Endothelial cell (in vitro differentiated cells): ENCODE data around the gene TMPRSS3. TPM values are rescaled to one million over a fixed set of nuclear protein-coding genes. Genes with fewer than 3 reads are reported as not detected.

Experiments
- DNase-seq: peaks from one replicate; pipeline ENCODE4 v3.0.0; 2021; ENCODE audit warnings: low spot score
- H3K27ac Mint-ChIP-seq: one replicate; pipeline ENCODE4 v1.8.0; 2021; ENCODE audit warnings: mixed read lengths, inconsistent platforms; ENCODE audit not compliant: unreplicated experiment
- H3K27me3 Mint-ChIP-seq: one replicate; pipeline ENCODE4 v1.8.0; 2021; ENCODE audit warnings: mild to moderate bottlenecking, moderate library complexity, mixed read lengths, inconsistent platforms; ENCODE audit not compliant: unreplicated experiment
- H3K36me3 Mint-ChIP-seq: one replicate; pipeline ENCODE4 v1.8.0; 2021; ENCODE audit warnings: mild to moderate bottlenecking, low read depth, mixed read lengths, inconsistent platforms; ENCODE audit not compliant: unreplicated experiment
- H3K4me1 Mint-ChIP-seq: one replicate; pipeline ENCODE4 v1.8.0; 2021; ENCODE audit warnings: mild to moderate bottlenecking, mixed read lengths, inconsistent platforms; ENCODE audit not compliant: unreplicated experiment
- H3K4me3 Mint-ChIP-seq: one replicate; pipeline ENCODE4 v1.8.0; 2021; ENCODE audit warnings: mild to moderate bottlenecking, mixed read lengths, inconsistent platforms; ENCODE audit not compliant: unreplicated experiment
- H3K9me3 Mint-ChIP-seq: one replicate; pipeline ENCODE4 v1.8.0; 2021; ENCODE audit warnings: mixed read lengths, inconsistent platforms; ENCODE audit not compliant: unreplicated experiment
- long read RNA-seq: library from polyadenylated mRNA; unstranded; transcript quantifications from one replicate; pipeline ENCODE4 v2.0.0, GENCODE V29; 2020; ENCODE audit not compliant: unreplicated experiment
- total RNA-seq: library from RNA; stranded (reverse); fragmentation: NEBNext Ultra II Directional; extraction: Animal tissue kit (Norgen Biotek cat#: 25700); gene quantifications from one replicate; pipeline ENCODE4 v1.2.1, GENCODE V29; 2021; ENCODE audit not compliant: unreplicated experiment
- TF ChIP-seq, protein P1 (sequence below): fragments of 200-600 bp; sonication (generic); IDR thresholded peaks from one replicate; pipeline ENCODE4 v1.5.0; 2021; ENCODE audit warnings: antibody characterized with exemption; ENCODE audit not compliant: unreplicated experiment

The TMPRSS3 gene
- total RNA-seq = not detected
- long read RNA-seq = 0 reads

- Mint-ChIP-seq H3K9me3 (no peaks in the 10 kb centered on the region), H3K27ac (no peak within 1 kb of the TSS), H3K36me3 (no peaks in the 10 kb centered on the region), H3K4me3 (no peak within 1 kb of the TSS), H3K27me3 (peaks cover 3% of the 10 kb centered on the region), H3K4me1 (peaks cover 3% of the 10 kb centered on the region)
- TF ChIP-seq, protein P1, sequence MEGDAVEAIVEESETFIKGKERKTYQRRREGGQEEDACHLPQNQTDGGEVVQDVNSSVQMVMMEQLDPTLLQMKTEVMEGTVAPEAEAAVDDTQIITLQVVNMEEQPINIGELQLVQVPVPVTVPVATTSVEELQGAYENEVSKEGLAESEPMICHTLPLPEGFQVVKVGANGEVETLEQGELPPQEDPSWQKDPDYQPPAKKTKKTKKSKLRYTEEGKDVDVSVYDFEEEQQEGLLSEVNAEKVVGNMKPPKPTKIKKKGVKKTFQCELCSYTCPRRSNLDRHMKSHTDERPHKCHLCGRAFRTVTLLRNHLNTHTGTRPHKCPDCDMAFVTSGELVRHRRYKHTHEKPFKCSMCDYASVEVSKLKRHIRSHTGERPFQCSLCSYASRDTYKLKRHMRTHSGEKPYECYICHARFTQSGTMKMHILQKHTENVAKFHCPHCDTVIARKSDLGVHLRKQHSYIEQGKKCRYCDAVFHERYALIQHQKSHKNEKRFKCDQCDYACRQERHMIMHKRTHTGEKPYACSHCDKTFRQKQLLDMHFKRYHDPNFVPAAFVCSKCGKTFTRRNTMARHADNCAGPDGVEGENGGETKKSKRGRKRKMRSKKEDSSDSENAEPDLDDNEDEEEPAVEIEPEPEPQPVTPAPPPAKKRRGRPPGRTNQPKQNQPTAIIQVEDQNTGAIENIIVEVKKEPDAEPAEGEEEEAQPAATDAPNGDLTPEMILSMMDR = no peak
- no peak for DNase-seq
Observed at GRCh38 chr21:42395905-42396651, at the start of gene TMPRSS3. Gene TMPRSS3 (minus strand): TSS chr21:42396052. CDS start chr21:42395417, 635 bp downstream.

GRCh38 chr21:42445311-42445710, 49.5 kb upstream of the TMPRSS3 start:
- Mint-ChIP-seq H3K27ac (no peak overlapping the region), H3K9me3 (no peaks in the 10 kb centered on the region), H3K36me3 (no peaks in the 10 kb centered on the region), H3K4me1 (peaks cover 8% of the 10 kb centered on the region), H3K4me3 (no peak overlapping the region), H3K27me3 (peaks cover 12% of the 10 kb centered on the region)
- TF ChIP-seq, protein P1 = no peak
- no peak for DNase-seq

GRCh38 chr21:42444745-42445059, 48.9 kb upstream of the TMPRSS3 start:
- H3K9me3 Mint-ChIP-seq = no peaks in the 10 kb centered on the region
- H3K4me3 Mint-ChIP-seq = no peak overlapping the region
- no peak for DNase-seq
- peaks cover 13% of the 10 kb centered on the region for H3K27me3 Mint-ChIP-seq
- H3K27ac Mint-ChIP-seq = no peak overlapping the region
- peaks cover 1% of the 10 kb centered on the region for H3K36me3 Mint-ChIP-seq
- peaks cover 3% of the 10 kb centered on the region for H3K4me1 Mint-ChIP-seq
- TF ChIP-seq, protein P1 = no peak

DNA sequence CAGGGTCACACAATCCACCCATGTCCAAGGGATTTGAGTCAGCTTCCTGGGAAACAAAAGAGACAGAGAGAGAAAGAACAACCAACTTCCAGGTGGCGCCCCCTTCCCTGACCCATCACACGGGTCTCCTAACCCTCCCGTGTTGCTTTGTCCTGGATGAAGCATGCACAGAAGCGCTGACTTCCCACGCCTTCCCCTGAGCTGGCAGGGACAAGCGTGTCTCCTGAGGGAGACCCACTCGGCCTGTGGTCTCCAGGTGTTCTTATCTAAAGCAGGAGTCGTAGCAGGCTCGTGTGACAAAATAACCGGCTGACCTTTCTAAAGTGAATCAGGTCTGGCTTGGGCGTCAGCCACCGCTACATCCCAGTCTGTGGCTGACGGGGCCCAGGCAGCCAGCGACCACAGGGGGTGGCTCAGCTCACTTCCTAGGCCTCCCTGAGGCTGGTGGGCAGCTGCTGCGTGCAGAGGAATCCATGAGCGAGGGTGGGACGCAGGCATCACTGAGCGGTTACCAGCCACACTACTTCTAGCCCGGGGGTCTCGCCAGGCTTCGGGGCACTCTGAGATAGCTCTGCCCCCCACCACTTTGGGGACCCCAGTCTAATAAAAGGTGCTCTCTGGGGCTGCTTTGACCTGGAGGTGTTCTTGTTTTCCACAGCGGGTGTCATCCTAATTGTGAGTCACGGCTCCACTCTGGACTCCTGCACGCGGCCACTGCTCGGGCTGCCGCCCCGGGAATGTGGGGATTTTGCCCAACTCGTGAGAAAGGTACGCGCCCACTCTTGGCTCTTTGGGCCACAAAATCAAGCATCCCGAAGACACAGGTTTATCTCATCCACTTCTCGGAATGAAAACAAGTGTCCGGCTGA, 48.3 kb upstream of the TMPRSS3 start:
- TF ChIP-seq, protein P1 = no peak
- Mint-ChIP-seq H3K4me3 (no peak overlapping the region), H3K27ac (no peak overlapping the region), H3K4me1 (no peaks in the 10 kb centered on the region), H3K36me3 (peaks cover 4% of the 10 kb centered on the region), H3K27me3 (peaks cover 18% of the 10 kb centered on the region), H3K9me3 (no peaks in the 10 kb centered on the region)
- DNase-seq = no peak
